Cardiac muscle cell (in vitro differentiated cells and primary cell): Measurements from ENCODE around the gene SEMA3B. TPM values are rescaled to one million over a fixed set of nuclear protein-coding genes. Genes with fewer than 3 reads are reported as not detected.

Experiments
- DNase-seq, 2 donors: peaks; one replicate each; pipeline versions ENCODE4 v3.0.0 to v3.0.0-alpha.2; 2010 to 2017; ENCODE audit warnings: low read depth in 1 of 2, low spot score in 1 of 2
- H3K27ac ChIP-seq: fragments of 200-600 bp; sonication (generic); 2 replicates; pipeline ENCODE4 v1.5.1; 2016
- H3K27me3 ChIP-seq: fragments of 200-600 bp; sonication (generic); 2 replicates; pipeline ENCODE4 v1.6.0; 2016; ENCODE audit warnings: control low read depth
- H3K36me3 ChIP-seq: fragments of 200-600 bp; sonication (generic); 2 replicates; pipeline ENCODE4 v1.5.1; 2016; ENCODE audit warnings: control low read depth
- H3K4me1 ChIP-seq: fragments of 200-600 bp; sonication (generic); 2 replicates; pipeline ENCODE4 v1.8.1; 2017; ENCODE audit warnings: low read depth, mild to moderate bottlenecking, mixed run types
- H3K4me3 ChIP-seq: fragments of 200-600 bp; sonication (generic); 2 replicates; pipeline ENCODE4 v1.5.1; 2016; ENCODE audit warnings: mild to moderate bottlenecking
- H3K9me3 ChIP-seq: fragments of 200-600 bp; sonication (generic); 2 replicates; pipeline ENCODE4 v1.5.1; 2017; ENCODE audit warnings: low read depth, mild to moderate bottlenecking, control low read depth
- polyA plus RNA-seq: library from polyadenylated mRNA; unstranded; fragments of >200 nt; fragmentation: Nextera tagmentation; extraction: Ambion mirVana; gene quantifications from 2 replicates; pipeline ENCODE4 v1.2.1, GENCODE V29; 2016
- total RNA-seq: library from RNA; depleted of rRNA; stranded (reverse); fragments of >200 nt; gene quantifications from 2 replicates; pipeline ENCODE4 v1.2.3, GENCODE V29; 2016
- TF ChIP-seq, protein P1 (sequence below): IDR thresholded peaks from 2 replicates; pipeline ENCODE4 v1.5.1; 2012; ENCODE audit warnings: low read depth, mild to moderate bottlenecking, low read length

SEMA3B gene
- total and polyA plus RNA-seq, 2 experiments from 2014 or later = 23.1 to 25.9 TPM

DNA sequence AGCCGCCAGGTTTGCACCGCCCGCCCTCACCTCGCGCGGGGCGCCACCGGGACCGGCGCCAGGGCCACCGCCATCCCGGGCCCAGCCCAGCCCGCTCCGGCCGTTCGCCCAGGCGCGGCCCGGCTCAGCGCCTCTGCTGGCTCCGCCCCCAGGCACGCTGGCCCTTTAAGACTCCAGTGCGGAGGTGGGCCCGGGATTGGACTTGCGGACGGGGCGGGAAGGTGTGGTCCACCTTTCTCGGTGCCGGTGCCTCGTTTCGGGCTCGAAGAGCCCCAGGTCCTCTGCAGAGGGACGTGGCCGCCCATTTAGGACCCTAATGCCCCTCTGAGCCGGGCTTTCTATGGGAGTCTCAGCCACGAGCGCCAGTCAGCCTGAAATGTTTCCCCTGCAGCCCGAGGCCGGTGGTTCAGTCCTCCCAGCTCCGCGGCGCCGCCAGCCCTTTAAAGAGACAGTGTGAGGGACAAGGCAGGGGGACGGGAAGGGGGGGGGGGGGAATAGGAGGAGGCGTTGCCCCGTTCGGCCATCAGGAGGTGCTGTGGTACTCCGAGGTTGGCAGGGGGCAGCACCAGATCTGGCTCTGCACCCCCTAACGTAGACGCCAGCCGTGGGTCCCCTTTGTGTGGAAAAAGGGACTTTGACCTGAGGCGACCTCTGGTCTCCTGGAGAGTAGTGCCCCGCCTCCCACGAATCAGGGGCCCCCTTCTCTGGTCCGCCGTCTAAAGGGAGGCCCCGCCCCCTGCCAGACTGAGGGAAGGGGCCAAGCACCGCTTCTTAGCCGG lies 52.6 kb downstream of the SEMA3B start:
- peak overlapping the region; percentile 65 for H3K4me3 ChIP-seq
- H3K36me3 ChIP-seq = peaks cover 21% of the 10 kb centered on the region
- DNase-seq = peak; percentile 93 to 94
- peaks cover 24% of the 10 kb centered on the region for H3K4me1 ChIP-seq
- TF ChIP-seq, protein P1, sequence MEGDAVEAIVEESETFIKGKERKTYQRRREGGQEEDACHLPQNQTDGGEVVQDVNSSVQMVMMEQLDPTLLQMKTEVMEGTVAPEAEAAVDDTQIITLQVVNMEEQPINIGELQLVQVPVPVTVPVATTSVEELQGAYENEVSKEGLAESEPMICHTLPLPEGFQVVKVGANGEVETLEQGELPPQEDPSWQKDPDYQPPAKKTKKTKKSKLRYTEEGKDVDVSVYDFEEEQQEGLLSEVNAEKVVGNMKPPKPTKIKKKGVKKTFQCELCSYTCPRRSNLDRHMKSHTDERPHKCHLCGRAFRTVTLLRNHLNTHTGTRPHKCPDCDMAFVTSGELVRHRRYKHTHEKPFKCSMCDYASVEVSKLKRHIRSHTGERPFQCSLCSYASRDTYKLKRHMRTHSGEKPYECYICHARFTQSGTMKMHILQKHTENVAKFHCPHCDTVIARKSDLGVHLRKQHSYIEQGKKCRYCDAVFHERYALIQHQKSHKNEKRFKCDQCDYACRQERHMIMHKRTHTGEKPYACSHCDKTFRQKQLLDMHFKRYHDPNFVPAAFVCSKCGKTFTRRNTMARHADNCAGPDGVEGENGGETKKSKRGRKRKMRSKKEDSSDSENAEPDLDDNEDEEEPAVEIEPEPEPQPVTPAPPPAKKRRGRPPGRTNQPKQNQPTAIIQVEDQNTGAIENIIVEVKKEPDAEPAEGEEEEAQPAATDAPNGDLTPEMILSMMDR = peak; percentile 47
- H3K27ac ChIP-seq = peak overlapping the region; percentile 100
- H3K27me3 ChIP-seq = no peaks in the 10 kb centered on the region
- H3K9me3 ChIP-seq = no peaks in the 10 kb centered on the region

DNA sequence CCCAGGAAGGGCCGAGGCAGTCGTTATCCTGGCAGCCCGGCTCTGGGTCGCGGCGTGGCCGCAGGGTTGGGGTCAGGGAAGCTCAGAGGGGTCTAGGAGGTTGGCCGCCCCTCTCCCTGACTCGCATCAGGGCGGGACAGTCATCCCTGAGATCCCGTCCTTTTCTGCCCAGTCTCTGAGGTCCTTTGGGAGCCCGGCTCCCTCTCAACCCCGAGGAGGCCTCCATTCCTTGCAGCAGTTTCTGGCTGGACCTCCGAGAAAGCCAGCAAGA lies 53.1 kb downstream of the SEMA3B start:
- DNase-seq = no peak
- TF ChIP-seq, protein P1 = no peak
- H3K4me1 ChIP-seq = peaks cover 26% of the 10 kb centered on the region
- no peaks in the 10 kb centered on the region for H3K9me3 ChIP-seq
- peak overlapping the region; percentile 100 for H3K27ac ChIP-seq
- H3K36me3 ChIP-seq = peaks cover 21% of the 10 kb centered on the region
- H3K4me3 ChIP-seq = peak overlapping the region; percentile 65
- H3K27me3 ChIP-seq = no peaks in the 10 kb centered on the region

DNA sequence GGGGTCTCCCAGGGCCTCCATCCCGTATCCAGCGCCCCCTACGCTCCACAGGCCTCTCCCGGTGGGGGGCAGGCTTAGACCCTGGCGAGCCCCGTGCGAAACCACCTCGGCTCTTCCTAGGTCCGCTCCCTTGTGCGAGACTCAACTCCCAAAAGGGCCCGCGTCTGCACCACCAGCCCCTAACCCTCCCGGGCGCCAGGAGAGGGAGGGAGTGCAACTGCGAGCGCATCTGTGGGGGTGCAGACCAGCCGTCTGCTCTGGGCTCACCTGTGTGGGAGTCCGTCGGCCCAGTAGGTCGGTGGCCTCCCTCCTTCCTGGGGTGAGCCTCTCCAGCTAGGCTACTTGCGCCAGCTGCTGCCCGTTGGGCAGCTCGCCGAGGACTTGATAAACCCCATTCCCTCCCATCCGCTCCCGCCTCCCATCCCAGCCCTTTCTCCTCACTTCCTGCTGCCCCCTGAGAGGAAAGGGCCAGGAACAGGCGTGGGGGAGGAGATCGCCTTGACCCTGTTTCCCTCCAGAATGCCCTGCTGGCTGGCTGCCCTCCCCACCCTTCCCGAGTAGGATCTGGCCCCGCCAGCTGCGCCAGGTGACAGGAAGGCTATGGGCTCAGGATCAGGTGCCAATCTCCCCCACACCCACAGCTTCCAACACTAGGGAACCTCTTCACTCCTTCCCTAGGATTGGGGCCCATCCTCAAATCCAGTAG lies 53.6 kb downstream of the SEMA3B start, which contains the start of gene HYAL2:
TSS of gene HYAL2 (minus strand) at position 360 of the 706 bp plus-strand sequence. CDS start 2,256 bp downstream, outside the sequence.
- Histone ChIP-seq H3K27ac (peak within 1 kb of the TSS; percentile 100), H3K4me1 (peaks cover 31% of the 10 kb centered on the region), H3K4me3 (peak within 1 kb of the TSS; percentile 65), H3K9me3 (no peaks in the 10 kb centered on the region), H3K27me3 (no peaks in the 10 kb centered on the region), H3K36me3 (peaks cover 17% of the 10 kb centered on the region)
- DNase-seq = peak in 1 of 2 donors; percentile 58
- TF ChIP-seq, protein P1 = no peak

DNA sequence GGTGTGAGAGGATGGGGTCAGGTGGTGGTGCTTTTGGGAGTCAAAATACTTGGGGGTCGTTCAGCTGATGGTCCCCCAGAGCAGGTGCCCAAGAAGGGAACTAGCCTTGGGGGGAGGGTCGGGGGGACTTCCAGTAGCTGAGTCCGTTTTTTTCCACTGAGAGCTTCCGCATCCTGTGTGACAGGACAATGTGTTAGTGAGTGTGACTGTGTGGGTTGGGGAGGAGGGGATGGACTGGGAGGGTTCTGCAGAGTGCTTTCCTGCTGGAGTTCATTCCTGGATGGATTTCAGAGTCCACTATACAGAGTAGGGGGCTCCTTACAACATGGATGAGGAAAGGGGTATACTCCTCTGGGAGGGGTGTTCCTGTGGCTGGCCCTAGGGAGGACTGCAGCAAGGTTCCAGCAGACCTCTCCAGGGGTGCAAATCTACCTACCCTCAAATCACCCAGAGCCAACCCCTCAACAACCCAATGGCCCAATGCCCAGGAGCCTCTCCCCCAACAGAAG lies 54.2 kb downstream of the SEMA3B start:
- TF ChIP-seq, protein P1 = no peak
- H3K9me3 ChIP-seq = no peaks in the 10 kb centered on the region
- no peak overlapping the region for H3K4me3 ChIP-seq
- H3K27ac ChIP-seq = no peak overlapping the region
- peak in 1 of 2 donors; percentile 34 for DNase-seq
- H3K4me1 ChIP-seq = peaks cover 31% of the 10 kb centered on the region
- no peaks in the 10 kb centered on the region for H3K27me3 ChIP-seq
- peaks cover 14% of the 10 kb centered on the region for H3K36me3 ChIP-seq

DNA sequence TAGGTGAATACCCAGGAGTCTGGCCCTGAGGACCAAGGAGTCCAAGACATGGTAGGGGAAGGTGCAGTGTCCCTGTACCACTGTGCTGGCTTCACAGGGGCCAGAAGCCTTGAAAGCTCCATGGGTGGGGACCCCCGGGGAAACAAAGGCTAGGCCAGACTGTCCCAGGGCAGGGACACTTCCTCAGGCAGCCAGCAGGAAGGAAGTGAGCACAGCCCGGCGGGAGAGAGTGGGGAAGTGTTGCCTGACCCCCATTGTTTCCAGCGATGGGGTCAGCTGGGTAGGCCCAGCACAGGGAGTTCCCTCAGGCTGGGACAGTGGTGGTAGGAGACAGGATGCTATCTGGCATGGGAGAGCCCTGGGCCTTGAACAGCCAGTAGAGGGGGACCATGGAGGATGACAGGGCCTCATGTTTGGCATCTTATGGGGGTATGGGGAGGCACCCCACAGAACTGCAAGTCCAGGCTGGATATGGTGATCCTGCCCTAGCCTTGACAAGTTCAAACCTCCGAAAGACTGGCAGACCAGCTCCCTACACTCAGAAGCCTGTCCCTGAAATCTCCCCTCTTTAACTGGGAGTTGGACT lies 54.8 kb downstream of the SEMA3B start:
- Histone ChIP-seq H3K9me3 (no peaks in the 10 kb centered on the region), H3K4me1 (peaks cover 31% of the 10 kb centered on the region), H3K36me3 (peaks cover 11% of the 10 kb centered on the region), H3K27me3 (no peaks in the 10 kb centered on the region), H3K27ac (peak overlapping the region; percentile 32), H3K4me3 (no peak overlapping the region)
- no peak for DNase-seq
- TF ChIP-seq, protein P1 = no peak
